Germinal center (tissue), 1 donor: ENCODE measurements around the gene WNT1.
A peak's percentile ranks its signal among the peaks of the same experiment; 100 is the strongest.

Source experiments
- DNase-seq: peaks from one replicate; pipeline ENCODE4 v3.0.0; 2012; ENCODE audit warnings: mixed read lengths, low spot score

The WNT1 gene

GRCh38 chr12:48961331-48961730 is 16.8 kb upstream of the WNT1 start:
- no peak for DNase-seq

GRCh38 chr12:48961801-48962200 is 16.3 kb upstream of the WNT1 start:
- DNase-seq = no peak

- DNase-seq = no peak
Observed at GRCh38 chr12:48965298-48965838, 12.8 kb upstream of the WNT1 start.

GRCh38 chr12:48966177-48966895 is 11.8 kb upstream of the WNT1 start:
- no peak for DNase-seq

- DNase-seq = no peak
Observed at GRCh38 chr12:48967991-48968390, 10.1 kb upstream of the WNT1 start.

- no peak for DNase-seq
Observed at GRCh38 chr12:48968467-48968866, 9.7 kb upstream of the WNT1 start.

- peak; percentile 2 for DNase-seq
Observed at GRCh38 chr12:48969160-48969771, 8.9 kb upstream of the WNT1 start.

GRCh38 chr12:48969833-48970701 is 8.1 kb upstream of the WNT1 start:
- peak; percentile 40 for DNase-seq

GRCh38 chr12:48970702-48971334 is 7.3 kb upstream of the WNT1 start:
- DNase-seq = peak; percentile 1

GRCh38 chr12:48972213-48972951 is 5.7 kb upstream of the WNT1 start:
- DNase-seq = no peak

- DNase-seq = no peak
Observed at GRCh38 chr12:48972952-48973483, 5.1 kb upstream of the WNT1 start.

GRCh38 chr12:48973531-48973930 is 4.6 kb upstream of the WNT1 start:
- no peak for DNase-seq

- no peak for DNase-seq
Observed at GRCh38 chr12:48973941-48974673, 4.0 kb upstream of the WNT1 start.

GRCh38 chr12:48977290-48978281 is 536 bp upstream of the WNT1 start:
- peak; percentile 86 for DNase-seq

- no peak for DNase-seq
Observed at GRCh38 chr12:48978741-48979601, 849 bp downstream of the WNT1 start.

GRCh38 chr12:48979602-48980388 is 1.7 kb downstream of the WNT1 start:
- DNase-seq = peak; percentile 67

GRCh38 chr12:48980389-48980952 is 2.3 kb downstream of the WNT1 start:
- DNase-seq = peak; percentile 56
